ENCODE results near the gene GNL2.

GRCh38 chr1:37595440-37596181 lies at the start of gene GNL2:
- TF ChIP-seq, protein P1, sequence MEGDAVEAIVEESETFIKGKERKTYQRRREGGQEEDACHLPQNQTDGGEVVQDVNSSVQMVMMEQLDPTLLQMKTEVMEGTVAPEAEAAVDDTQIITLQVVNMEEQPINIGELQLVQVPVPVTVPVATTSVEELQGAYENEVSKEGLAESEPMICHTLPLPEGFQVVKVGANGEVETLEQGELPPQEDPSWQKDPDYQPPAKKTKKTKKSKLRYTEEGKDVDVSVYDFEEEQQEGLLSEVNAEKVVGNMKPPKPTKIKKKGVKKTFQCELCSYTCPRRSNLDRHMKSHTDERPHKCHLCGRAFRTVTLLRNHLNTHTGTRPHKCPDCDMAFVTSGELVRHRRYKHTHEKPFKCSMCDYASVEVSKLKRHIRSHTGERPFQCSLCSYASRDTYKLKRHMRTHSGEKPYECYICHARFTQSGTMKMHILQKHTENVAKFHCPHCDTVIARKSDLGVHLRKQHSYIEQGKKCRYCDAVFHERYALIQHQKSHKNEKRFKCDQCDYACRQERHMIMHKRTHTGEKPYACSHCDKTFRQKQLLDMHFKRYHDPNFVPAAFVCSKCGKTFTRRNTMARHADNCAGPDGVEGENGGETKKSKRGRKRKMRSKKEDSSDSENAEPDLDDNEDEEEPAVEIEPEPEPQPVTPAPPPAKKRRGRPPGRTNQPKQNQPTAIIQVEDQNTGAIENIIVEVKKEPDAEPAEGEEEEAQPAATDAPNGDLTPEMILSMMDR (conservative IDR thresholded peaks at IDR 0.05; ENCODE audit: low read length) = no peak
- TF ChIP-seq EZH2phosphoT487 (IDR thresholded peaks at IDR 0.05; ENCODE audit: borderline replicate concordance) = no peak

Data from Loucy (cell line).